Measurements from ENCODE around the gene FIS1.
"Not testable (repeated sequence)": the region's sequence is repeated elsewhere in the genome, so short reads cannot be mapped to it uniquely, and the experiment has no call there.

The FIS1 gene

DNA sequence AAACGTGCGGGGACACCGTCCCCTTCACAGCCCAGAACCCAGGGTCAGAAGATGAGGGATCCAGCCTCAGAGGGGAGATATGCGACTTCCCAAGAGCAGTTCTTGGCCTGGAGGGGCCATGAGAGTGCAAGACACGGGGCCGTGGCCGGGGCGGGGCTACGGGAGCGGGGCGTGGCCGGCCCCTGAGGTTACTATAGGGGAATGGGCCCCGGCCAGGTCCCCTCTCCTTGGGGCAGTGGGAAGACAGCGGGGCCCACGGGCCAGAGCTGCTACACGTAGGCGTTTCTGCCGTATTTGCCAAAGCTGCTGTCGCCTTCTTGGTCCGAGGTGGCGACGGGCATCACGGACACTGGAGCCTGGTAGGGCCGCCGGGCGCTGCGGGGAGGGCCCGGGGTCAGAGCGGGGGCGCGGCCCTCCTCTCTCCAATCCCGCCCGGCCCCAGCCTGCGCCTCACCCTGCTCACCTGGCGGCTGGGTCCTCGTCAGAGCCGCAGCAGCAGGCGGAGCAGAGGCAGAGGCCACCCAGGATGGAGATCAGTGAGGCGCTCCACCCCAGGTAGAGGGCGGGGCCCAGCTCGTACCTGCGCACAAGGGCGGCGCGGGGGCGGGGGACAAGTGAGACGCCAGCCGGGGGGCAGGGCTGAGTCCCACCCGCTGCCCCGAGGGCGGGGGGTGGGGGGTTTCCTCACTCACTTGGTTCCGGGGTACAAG is 12.6 kb downstream of the FIS1 start:
- no peak for FAIRE-seq

DNA sequence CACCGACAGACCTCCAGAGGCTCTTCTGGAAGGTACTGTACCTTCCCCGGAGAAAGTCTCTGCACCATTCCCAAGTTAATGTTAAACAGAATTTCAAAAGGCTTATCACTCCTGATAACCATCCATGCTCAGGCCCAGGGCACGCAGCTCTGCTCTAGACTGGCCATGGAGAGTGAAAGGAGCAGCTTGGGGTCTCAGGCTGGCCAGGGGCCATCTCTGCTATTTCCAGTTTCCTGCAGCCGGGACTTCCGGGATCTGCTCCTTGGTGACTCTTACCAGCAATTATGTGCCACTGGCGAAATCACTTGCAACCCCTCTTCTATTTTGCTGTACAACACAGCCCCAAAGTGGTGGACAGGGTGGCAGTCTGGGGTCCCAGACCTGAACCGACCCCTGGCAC is 13.2 kb downstream of the FIS1 start:
- no peak for FAIRE-seq

DNA sequence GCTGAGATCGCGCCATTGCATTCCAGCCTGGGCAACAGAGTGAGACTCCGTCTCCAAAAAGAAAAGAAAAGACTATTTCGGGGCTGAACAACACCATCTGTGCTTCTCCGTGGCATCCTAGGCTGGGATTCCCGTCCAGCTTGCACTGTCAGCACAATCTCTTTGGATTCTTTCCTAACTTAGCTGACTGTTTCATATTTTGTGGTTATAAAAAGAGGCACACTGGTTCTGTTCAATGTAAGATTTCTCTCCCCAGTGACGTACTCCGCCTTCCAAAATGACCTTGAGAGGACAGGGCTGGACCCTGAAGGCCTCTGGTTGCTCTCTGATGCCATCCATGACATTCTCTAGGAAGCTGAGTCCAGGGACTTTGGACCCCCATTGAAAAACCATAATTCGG is 18.2 kb downstream of the FIS1 start:
- no peak for FAIRE-seq

DNA sequence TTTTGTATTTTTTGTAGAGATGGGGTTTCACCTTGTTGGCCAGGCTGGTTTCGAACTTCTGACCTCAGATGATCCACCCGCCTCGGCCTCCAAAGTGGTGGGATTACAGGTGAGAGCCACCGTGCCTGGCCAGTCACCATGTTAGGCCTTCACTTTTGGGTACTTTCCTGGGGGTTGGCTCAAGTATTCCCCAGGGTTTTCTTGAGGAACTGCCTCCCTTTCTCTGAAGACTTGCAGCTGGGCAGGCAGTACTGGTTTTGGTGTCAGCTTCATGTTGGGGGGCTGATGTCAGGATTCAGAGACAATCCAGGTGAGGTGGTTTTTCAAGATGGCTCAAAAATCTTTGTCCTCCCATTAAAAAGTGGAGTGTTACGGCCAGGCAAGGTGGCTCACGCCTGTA is 19.2 kb downstream of the FIS1 start:
- FAIRE-seq = no peak

DNA sequence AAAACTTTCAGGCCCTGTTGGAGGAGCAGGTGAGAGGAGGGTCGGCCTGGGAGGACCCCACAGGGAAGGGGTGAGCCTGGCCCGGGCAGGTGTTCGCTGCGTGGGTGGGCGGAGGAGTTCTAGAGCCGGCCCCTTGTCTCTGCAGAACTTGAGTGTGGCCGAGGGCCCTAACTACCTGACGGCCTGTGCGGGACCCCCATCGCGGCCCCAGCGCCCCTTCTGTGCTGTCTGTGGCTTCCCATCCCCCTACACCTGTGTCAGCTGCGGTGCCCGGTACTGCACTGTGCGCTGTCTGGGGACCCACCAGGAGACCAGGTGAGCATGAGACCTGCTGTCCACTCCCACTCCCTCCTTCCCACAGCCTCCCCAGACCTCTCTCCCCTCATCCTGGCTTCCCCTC is 21.4 kb downstream of the FIS1 start:
- FAIRE-seq = no peak

DNA sequence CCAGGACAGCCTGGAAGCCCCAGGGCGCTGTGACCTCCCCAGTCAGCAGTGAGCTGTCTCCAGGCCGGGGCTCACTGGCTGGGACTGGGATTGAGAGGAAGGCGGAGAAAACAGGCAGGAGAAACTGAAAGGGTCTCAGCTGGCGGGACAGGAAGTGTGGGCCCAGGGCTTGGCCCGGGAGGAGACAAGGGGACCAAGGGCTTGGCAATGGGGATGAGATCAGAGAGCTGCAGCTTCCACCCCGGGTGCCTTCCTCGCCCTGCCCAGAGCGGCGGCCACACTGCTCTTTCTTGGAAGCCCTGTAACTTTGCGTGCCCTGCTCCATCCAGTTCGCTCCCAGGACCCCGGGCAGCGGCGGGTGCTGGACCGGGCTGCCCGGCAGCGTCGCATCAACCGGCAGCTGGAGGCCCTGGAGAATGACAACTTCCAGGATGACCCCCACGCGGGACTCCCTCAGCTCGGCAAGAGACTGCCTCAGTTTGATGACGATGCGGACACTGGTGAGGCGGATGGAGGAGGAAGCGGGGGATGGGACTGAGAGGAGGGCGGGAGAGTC is 22.5 kb downstream of the FIS1 start:
- FAIRE-seq = no peak

DNA sequence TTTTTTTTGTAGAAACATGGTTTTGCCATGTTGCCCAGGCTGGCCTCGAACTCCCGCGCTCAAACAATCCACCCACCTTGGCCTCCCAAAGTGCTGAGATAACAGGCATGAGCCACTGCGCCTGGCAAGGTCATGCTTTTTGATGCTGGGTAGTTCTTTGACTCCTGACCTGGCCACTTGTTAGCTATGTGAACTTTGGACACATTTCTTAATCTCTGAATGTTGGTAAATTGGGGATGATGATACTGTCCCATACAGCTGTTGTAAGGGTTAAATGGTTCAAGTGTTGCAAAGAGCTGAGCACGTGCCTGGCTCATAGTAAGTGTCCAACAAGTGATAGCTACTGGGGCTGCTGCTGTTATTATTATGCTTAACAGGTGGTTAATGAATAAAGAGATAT is 24.6 kb downstream of the FIS1 start:
- FAIRE-seq = no peak

DNA sequence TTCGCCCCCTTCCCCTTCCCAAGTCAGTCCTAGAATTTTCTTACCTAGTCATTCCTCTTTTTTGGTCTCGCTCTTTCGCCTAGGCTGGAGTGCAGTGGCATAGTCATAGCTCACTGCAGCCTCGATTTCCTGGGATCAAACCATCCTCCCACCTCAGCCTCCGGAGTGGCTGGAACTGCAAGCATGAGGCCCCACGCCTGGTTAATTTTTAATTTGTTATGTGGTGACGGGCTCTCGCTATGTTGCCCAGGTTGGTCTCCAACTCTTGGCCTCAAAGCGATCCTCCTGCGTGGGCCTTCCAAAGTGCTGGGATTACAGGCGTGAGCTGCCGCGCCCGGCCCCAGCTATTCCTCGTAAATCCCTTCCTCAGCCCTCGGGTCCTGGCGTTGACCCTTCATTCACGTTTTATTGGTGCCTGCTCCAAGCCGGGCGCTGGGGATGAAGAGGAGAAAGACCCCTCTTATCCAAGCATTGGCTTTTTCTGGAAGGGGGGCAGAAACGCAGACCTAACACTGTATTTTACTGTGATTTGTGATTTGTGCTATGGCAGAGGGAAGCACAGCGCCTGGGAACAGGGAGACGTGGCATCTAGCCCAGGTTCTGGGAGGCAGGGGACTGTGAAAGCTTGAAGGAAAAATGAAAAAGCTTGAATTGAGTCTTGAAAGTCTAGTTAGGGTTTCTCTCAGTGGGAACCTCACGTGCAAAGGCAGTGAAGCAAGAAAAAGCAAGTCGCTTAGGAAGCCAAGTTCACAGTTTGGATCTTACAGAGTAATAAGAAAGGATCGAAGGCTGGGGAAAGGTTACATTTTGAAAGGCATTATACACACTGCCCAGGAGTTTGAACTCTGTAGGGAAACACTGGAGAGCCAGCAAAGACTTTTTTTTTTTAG is 26.4 kb downstream of the FIS1 start:
- FAIRE-seq = no peak

DNA sequence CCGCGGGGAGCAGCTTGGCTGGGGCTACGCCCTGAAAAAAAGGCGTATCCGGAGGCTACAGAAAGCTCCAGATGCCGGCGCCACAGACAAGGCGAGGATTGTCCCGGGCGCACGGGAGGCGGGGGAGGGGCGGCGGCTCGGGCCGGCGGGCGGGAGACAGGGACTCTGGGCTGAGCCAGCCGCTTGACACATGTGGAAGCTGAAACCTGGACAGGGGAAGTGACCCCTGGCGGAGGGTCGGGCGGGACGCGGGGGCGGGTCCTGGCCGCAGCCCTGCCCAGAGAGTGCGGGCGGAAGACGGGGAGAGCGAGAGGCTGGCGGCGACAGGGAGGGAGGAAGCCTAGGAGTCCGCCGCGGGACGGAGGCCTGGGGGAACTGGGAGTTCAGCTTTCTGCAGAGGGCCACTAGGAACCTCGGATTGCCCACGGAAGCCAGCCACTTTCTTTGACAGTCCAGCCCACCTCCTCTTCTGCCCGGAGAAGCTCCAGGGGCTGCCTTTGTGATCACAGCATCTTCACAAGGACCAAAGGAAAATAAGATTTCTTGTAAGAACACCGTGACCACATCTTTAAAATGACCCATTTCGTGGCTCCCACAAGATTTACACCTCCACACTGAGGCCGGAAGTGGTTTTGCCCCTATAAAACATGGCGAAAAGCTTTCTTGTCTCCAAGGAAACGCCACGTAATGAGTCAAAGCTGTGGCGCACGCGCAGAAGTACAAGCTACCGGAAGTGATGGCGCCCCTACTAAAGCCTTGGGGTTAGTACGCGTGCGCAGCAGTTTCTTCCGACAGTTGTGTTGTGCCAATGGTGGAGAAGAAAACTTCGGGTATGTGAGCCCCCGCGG is 27.3 kb downstream of the FIS1 start, which contains the start of the genes PLOD3 and ZNHIT1:
TSS of gene PLOD3 (minus strand) at position 194 of the 848 bp plus-strand sequence. CDS start 307 bp downstream, outside the sequence.
TSS of gene ZNHIT1 (plus strand) at position 778 of the 848 bp plus-strand sequence. CDS start at position 809, 31 bp downstream.
- FAIRE-seq = peak; percentile 94

DNA sequence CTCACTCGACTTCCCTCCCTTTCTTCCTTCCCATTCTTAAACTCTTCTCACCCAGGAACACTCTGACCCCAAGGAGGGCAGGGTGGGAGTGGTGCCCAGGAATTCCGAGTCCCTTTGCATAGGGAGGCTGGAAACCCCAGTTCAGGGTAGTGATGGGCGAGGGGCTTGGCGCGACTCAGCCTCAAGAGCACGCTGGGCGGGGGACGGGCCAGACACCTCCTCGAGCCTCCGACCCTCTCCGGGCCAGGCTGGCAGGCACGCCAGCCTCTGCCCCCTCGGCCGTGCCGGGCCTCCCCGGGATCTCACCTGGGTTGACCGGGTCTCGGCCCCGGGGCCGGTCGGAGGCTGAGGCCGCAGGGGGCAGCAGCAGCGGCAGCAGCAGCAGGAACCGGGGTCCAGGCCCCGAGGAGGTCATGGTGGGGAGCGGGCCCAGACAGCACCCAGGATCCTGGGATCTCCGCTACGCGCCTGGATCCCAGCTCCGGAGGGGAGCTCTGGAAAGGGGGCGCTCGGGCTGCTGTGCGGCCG is 28.0 kb downstream of the FIS1 start:
- no peak for FAIRE-seq

DNA sequence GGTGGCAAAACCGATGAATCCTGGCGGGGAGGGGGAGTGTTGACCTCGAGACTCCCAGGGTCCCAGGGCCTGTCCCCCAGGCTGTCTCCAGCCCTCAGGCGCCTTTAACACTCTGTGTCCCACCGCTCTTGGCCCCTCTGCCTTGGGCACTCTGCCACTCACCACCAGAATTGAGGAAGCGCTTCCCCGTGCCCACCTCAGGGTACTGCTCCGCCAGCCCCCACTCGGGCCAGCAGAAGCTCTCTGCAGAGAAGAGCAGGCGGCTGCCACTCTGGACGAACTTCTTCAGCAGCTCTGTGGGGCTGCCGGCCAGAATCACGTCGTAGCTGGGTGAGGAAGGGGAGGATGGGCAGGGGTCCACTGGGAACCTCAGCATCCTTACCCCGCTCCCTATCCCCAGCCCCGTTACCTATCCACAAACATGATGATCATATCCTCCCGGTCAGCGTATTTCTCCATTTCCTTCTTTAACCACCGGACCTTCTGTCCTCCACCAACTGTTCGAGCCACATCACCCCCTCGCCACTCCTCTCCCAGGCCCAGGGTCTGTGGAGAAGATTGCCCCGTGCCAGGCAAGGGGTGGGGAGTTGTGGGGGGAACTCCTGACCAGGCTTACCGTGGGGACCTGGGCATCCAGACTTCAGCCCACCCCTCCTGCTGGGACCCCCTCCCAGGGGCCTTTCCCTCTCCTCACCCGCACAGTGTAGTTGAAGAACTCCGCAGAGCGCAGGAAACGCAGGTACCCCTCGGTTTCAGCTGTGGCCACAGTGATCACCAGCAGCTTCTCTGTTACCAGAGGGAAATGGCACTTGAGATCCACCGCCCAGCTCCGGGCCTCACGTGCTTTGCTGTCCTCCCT is 28.7 kb downstream of the FIS1 start:
- FAIRE-seq = no peak

DNA sequence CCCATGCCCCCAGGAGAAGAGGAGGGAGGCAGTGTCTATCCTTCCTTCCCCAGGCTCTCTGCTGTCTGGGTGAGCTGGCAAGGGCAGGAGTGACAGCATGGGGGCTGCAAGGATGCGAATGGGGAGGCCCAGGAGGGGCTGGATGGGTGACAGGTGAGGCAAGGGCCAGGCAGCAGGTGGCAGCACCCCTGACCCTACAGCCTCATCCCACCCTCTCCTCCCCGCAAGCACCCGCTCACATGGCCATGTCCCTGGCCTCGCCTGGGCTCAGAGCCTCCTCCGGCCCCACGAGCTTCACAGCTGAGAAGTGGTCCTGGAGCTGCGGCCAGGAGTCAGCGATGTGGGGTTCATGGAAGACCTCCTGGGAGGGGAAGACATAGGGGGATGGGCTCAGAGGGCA is 32.9 kb downstream of the FIS1 start:
- no peak for FAIRE-seq

DNA sequence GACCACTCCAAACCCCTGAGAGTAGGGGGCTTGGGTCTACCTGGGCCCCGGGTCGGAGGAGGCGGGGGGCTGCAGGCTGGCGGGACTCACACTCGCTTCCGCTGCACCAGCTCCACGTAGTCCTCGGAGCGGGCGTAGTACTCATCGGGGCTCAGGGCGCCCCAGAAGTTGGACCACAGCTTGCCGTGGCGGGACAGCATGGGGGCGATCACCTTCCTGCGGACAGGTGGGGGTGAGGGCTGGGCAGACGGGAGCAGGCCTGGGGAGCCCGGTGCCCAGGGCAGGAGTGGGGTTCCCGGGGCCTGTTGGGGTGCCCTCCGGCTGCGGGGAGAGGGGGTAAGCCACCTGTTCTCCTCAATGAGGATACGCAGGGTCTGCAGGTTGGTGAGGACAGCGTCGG is 33.4 kb downstream of the FIS1 start:
- FAIRE-seq = no peak

DNA sequence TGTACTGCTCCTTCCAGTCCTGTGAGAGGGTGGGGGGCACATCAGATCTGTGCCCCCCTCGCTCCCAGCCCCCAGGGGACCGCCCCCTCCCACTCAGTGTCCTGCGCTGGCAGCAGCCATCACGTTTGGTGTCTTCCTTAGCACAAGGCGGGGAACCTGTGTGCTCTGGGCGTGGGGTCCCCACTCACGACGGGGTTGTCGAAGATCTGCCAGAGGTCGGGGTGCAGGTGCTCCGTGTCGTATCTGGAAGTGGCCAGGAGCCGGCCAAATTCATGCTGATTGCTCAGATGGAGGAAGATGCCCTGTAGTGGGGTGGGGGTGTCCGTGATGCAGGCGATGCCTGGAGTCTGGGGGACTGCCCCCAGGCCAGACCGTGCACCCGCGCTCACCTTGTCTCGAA is 34.7 kb downstream of the FIS1 start:
- no peak for FAIRE-seq

DNA sequence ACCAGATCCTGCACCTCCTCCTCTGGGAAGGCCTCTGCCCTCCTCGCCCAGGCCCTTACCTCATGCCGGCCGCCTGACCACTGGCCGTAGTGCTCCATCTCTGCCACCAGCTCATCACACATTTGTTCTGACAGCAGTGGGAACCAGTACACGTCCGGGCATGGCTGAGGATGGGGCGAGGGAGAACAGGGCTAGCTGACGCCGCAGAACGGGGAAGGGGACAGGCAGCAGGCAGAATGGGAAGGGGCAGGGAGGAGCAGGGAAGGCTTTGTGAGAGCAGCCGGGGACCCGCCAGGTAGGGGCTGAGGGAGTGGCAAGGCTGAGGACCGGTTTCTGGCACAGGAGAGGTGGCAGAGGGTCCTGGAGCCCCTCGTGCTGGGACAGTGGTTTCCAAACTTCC is 36.1 kb downstream of the FIS1 start:
- no peak for FAIRE-seq

DNA sequence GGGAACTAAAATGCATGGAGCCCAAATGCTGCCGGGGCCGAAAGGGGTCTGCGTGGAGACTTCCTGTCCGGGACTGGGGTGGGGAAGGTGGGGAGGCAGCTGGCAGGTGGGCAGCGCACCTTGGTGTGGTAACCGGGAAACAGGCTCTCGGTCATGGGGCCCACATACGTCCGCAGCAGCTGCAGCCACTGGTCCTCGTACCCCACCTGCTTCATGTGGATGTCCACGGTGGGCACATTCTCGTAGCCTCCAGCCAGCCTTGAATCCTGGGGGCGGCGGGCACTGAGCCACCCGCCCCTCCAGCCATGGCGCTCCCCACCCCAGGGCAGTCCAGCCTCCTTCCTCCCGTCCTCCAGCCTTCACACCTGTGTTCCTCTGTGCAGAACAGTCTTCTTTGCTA is 37.4 kb downstream of the FIS1 start:
- no peak for FAIRE-seq

DNA sequence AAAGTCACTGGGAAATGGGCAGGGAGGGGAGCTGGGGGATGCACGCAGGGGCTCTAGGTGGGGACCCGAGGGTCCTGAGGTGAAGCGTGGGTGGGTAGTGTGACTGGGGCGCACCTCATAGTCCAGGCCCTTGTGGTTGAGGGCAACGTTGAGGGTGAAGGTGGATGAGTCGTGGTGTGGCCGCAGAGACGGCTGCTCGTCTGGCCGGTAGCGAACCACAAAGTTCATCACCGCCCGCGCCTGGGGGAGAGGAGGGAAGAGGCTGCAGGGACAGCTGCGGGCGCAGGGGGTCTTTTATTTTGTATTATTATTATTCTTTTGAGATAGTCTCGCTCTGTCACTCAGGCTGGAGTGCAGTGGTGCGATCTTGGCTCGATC is 38.2 kb downstream of the FIS1 start:
- no peak for FAIRE-seq

DNA sequence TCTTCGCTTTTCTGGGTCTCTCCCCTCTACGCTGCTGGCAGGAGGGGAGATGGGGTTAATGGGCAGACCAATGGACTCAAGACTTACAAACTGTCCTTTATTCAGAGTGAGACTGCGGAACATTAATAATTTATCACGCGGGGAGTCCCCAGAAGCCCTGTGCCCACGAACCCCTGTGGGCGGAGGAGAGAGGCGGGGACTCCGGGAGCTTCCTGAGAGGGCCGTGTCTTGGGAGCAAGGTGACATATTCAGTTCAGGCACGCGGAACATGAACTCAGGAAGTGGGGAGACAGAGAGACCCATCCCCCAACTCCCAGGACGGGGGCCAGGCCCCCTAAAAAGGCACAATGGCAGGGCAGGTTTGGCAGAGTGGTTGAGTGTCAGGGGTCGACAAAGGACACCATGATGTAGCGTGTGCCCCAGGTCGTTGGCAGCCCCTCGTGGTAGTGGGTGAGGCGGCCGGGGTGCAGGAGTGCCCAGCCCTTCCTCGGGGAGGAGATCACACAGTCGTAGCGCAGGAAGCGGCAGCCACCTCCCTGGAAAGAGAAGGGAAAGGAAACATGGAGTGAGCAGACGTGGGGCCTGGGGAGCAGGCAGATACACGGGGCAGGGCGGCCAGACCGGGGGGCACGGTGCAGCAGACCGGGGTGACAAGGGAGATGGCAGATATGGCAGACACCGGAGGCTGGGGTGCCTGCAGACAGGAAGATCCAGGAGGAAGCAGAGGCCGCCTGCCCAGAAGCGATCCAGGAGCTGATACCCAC is 38.8 kb downstream of the FIS1 start:
- no peak for FAIRE-seq

DNA sequence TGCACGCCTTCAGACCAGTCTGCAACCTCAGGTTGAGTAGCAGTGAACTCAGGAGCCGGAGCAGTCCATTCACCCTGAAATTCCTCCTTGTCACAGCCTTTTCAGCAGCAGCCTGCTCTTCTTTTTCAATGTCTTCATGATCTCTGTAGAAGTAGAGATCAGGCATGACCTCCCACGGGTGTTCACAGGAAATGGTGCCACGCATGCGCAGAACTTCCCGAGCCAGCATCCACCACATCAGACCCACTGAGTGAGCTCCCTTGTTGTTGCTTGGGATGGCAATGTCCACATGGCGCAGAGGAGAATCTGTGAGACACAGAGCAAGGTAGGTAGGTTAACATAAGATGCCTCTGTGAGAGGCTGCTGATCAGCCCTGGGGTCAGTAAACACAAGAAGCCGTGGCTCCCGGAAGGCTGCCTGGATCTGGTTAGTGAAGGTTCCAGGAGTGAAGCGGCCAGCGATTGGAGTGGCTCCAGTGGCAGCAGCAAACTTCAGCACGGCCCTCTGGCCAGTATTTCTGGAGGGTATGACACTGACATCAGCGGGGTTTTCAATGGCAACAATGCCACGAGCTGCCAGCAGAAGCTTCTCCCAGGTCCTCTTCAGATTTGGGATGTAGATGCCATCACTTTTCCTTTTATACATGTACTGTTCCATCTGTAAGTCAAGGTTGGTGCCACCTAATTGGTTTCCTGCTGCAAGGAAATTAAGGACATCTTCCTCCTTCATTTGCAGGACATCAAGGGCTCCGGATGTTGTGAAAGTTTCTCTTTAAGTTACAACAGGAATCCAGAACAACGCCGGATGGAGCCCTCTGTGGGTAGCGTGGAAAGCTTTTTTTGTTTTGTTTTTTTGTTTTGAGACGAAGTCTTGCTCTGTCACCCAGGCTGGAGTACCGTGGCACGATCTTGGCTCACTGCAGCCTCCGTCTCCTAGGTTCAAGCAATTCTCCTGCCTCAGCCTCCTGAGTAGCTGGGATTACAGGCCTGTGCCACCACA is 40.8 kb downstream of the FIS1 start:
- not testable (repeated sequence) for FAIRE-seq

DNA sequence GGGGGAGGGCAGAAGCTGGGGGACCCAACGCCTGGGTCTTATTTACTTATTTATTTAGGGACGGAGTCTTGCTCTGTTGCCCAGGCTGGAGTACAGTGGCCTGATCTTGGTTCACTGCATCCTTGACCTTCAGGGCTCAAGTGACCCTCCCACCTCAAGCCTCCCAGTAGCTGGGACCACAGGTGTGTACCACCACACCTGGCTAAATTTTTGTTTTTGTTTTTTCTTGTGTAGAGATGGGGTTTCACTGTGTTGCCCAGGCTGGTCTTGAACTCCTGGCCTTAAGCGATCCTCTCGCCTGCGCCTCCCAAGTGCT is 42.3 kb downstream of the FIS1 start:
- no peak for FAIRE-seq

Measured in endometrium (tissue), 2 donors.